ENCODE results near the gene CNOT4.
A peak's percentile ranks its signal among the peaks of the same experiment; 100 is the strongest.

CNOT4 gene

GRCh38 chr7:135366843-135367508, 142.9 kb downstream of the CNOT4 start:
- no peak overlapping the region for H3K27ac ChIP-seq
- TF ChIP-seq ZFX (IDR thresholded peaks at IDR 0.05) (no peak), CTCF (conservative IDR thresholded peaks at IDR 0.05) (no peak)

GRCh38 chr7:135365721-135366120, 144.2 kb downstream of the CNOT4 start:
- TF ChIP-seq ZFX (IDR thresholded peaks at IDR 0.05) = no peak
- no peak for TF ChIP-seq CTCF (conservative IDR thresholded peaks at IDR 0.05)
- no peak overlapping the region for H3K27ac ChIP-seq

GRCh38 chr7:135364206-135364605, 145.7 kb downstream of the CNOT4 start:
- no peak for TF ChIP-seq ZFX (IDR thresholded peaks at IDR 0.05)
- TF ChIP-seq CTCF (conservative IDR thresholded peaks at IDR 0.05) = no peak
- no peak overlapping the region for H3K27ac ChIP-seq

GRCh38 chr7:135362871-135363270, 147.0 kb downstream of the CNOT4 start:
- no peak for TF ChIP-seq ZFX (IDR thresholded peaks at IDR 0.05)
- TF ChIP-seq CTCF (conservative IDR thresholded peaks at IDR 0.05) = peak; percentile 22
- H3K27ac ChIP-seq = no peak overlapping the region

- H3K27ac ChIP-seq = no peak overlapping the region
- TF ChIP-seq CTCF (conservative IDR thresholded peaks at IDR 0.05) (peak; percentile 10; the same call in 1 of the 2 replicates), ZFX (IDR thresholded peaks at IDR 0.05) (no peak)
Measured at GRCh38 chr7:135361788-135362187, 148.1 kb downstream of the CNOT4 start.

GRCh38 chr7:135359615-135360014, 150.3 kb downstream of the CNOT4 start:
- no peak overlapping the region for H3K27ac ChIP-seq
- no peak for TF ChIP-seq ZFX (IDR thresholded peaks at IDR 0.05)
- TF ChIP-seq CTCF (conservative IDR thresholded peaks at IDR 0.05) = no peak

- H3K27ac ChIP-seq = no peak overlapping the region
- TF ChIP-seq ZFX (IDR thresholded peaks at IDR 0.05) = no peak
Measured at GRCh38 chr7:135355377-135356048, 154.4 kb downstream of the CNOT4 start.

GRCh38 chr7:135353832-135354231, 156.1 kb downstream of the CNOT4 start:
- H3K27ac ChIP-seq = no peak overlapping the region
- TF ChIP-seq ZFX (IDR thresholded peaks at IDR 0.05) (no peak), CTCF (conservative IDR thresholded peaks at IDR 0.05) (no peak)
